Measurements from ENCODE around the gene ABCC4.

GRCh38 chr13:95115525-95115924 is 185.7 kb downstream of the ABCC4 start:
- no peak for TF ChIP-seq CTCF (conservative IDR thresholded peaks at IDR 0.05 in 1 of 2, IDR thresholded peaks at IDR 0.05 in 1 of 2; ENCODE audit: low read depth in 1 of 2, low read length in 2 of 2)
- no peak for TF ChIP-seq EZH2 (IDR thresholded peaks at IDR 0.05; ENCODE audit: low read length, missing control alignments)
